Activated T-cell treated with anti-CD3 and anti-CD28 coated beads, Interleukin-2, amount 50 U/mL, for 24 hours (primary cell): ENCODE data around the gene NUP133.
A peak's percentile ranks its signal among the peaks of the same experiment; 100 is the strongest.
"Not testable (repeated sequence)": the region's sequence is repeated elsewhere in the genome, so short reads cannot be mapped to it uniquely, and the experiment has no call there.

Experiments used
- DNase-seq: peaks from one replicate; pipeline ENCODE4 v3.0.0-alpha.2; 2020
- H3K27ac Mint-ChIP-seq: 2 replicates; pipeline ENCODE4 v1.8.0; 2020; ENCODE audit warnings: mild to moderate bottlenecking, mixed read lengths
- H3K27me3 Mint-ChIP-seq: 2 replicates; pipeline ENCODE4 v1.8.0; 2020; ENCODE audit warnings: mixed read lengths
- H3K36me3 Mint-ChIP-seq: 2 replicates; pipeline ENCODE4 v1.8.0; 2020; ENCODE audit warnings: low read depth, mixed read lengths
- H3K4me1 Mint-ChIP-seq: 2 replicates; pipeline ENCODE4 v1.8.0; 2020; ENCODE audit warnings: low read depth, mixed read lengths
- H3K4me3 Mint-ChIP-seq: 2 replicates; pipeline ENCODE4 v1.8.0; 2020; ENCODE audit warnings: mild to moderate bottlenecking, moderate library complexity, mixed read lengths
- H3K9me3 Mint-ChIP-seq: 2 replicates; pipeline ENCODE4 v1.8.0; 2020; ENCODE audit warnings: mixed read lengths

The NUP133 gene

DNA sequence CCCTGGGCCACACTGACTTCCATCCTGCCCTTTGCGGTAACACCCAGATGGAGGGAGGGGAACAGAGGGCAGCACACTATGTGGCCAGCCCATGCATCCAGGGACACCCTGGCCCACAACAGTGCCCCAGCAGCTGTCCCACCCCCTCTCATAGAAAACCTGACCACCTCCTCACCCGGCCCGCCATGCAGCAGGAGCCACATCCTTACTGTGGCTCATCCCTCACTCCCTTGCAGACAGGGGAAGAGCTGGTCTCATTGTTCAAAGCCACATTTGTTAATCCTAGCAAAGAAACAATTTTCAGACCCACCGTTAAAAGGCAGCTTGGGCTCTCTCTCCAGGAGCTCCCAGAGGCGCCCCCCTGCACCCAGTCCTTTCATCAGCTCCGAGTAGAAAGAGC is 23.2 kb upstream of the NUP133 start:
- peaks cover under 1% of the 10 kb centered on the region for H3K4me1 Mint-ChIP-seq
- no peak overlapping the region for H3K4me3 Mint-ChIP-seq
- H3K9me3 Mint-ChIP-seq, result no peaks in the 10 kb centered on the region
- peak overlapping the region; percentile 16 for H3K27ac Mint-ChIP-seq
- peaks cover 80% of the 10 kb centered on the region for H3K36me3 Mint-ChIP-seq
- DNase-seq, result no peak
- H3K27me3 Mint-ChIP-seq, result no peaks in the 10 kb centered on the region

DNA sequence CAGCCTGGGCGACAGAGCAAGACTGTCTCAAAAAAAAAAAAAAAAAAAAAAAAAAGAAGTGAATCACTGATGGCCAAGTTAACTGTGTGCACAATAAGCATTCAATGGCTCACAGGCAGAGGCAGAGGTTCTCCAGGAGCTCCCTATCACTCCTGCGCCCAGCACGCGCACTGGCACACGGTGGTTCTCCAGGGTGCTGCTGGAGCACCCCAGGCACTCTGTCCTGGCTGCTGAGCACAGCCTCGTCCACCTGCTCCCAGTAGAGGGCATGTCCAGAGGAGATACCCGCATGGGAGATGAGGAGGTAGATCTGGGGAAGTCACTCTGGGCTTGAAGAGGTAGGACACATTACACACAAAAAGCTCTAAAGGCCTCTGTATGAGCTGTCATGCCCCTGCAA is 21.5 kb upstream of the NUP133 start:
- Mint-ChIP-seq H3K4me3 (no peak overlapping the region), H3K4me1 (peaks cover 3% of the 10 kb centered on the region), H3K36me3 (peaks cover 83% of the 10 kb centered on the region), H3K9me3 (no peaks in the 10 kb centered on the region), H3K27me3 (no peaks in the 10 kb centered on the region), H3K27ac (no peak overlapping the region)
- no peak for DNase-seq

DNA sequence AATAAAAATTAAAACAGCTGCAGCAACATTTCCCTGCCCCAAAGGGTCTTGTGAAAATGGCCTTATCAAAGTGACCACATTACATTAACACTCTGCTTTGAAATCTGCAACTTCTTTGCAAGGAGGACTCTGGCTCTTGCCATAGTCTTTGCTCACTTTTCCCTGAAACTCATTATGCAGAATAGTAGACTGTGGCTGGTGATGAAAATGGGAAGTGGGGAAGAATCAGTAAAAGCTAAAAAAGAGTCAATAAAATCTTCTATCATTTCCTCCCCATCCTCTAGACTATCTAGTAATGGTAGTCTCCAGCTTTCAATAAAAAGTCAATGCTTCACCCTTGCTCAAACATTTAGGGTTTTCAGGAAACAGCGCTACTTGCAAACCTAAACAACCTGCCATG is 18.6 kb upstream of the NUP133 start:
- Mint-ChIP-seq H3K4me1 (peaks cover 3% of the 10 kb centered on the region), H3K9me3 (no peaks in the 10 kb centered on the region), H3K4me3 (no peak overlapping the region), H3K27ac (peak overlapping the region; percentile 22), H3K27me3 (no peaks in the 10 kb centered on the region), H3K36me3 (peaks cover 85% of the 10 kb centered on the region)
- no peak for DNase-seq

DNA sequence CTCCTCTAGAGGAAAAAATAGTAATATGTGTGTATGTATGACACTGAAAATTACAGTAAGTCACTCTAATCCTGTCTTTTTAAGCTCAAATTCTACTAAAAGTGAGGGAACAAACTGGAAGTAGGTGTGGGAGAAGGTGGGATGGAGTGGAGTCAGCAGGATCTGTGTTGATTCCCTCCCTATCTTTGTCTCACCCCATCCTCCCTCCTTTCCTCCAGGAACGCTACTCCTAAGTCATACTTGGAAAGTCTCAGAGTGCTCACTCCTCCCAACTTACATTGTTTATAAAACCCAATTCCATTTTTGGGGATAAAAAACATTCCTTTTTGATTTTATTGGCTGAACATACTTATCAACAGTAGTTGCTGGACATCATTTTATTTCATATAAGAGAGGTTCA is 14.9 kb upstream of the NUP133 start:
- no peak for DNase-seq
- no peaks in the 10 kb centered on the region for H3K27me3 Mint-ChIP-seq
- no peak overlapping the region for H3K27ac Mint-ChIP-seq
- H3K4me1 Mint-ChIP-seq, result peaks cover 3% of the 10 kb centered on the region
- no peak overlapping the region for H3K4me3 Mint-ChIP-seq
- H3K9me3 Mint-ChIP-seq, result no peaks in the 10 kb centered on the region
- H3K36me3 Mint-ChIP-seq, result peaks cover 82% of the 10 kb centered on the region

DNA sequence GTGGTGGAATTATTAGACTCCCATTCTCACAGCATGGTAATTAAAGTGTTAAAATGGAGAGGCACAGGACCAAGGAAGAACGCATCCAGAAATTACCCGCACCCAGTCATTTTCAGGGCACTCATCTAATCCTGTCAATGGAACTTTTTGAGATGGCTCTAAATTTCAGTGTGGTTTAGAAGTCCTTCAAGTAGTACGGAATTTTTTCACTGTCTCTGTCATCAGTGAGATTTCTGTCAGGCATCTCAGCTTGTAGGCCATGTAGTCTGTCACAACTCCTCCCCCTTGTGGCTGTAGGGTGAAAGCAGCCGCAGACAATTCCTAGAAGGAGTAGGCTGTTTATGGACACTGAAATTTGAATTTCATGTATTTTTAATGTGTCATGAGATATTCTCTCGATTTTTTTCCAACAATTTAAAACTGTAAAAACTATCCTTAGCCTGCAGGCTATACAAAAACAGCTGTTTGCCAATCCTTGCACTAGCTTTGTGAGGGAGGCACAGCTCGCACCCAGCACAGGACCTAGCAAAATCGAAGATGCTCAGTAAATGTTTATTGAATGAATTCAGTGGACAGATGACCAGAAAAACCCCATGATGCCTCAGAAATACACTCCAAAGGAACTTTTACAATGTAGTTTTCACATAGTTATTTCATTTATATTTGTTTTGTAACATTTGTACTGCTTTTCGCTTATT is 6.6 kb upstream of the NUP133 start:
- peak; percentile 53 for DNase-seq
- Mint-ChIP-seq H3K4me3 (no peak overlapping the region), H3K27ac (peak overlapping the region; percentile 23), H3K4me1 (peaks cover 8% of the 10 kb centered on the region), H3K27me3 (no peaks in the 10 kb centered on the region), H3K36me3 (peaks cover 31% of the 10 kb centered on the region), H3K9me3 (no peaks in the 10 kb centered on the region)

DNA sequence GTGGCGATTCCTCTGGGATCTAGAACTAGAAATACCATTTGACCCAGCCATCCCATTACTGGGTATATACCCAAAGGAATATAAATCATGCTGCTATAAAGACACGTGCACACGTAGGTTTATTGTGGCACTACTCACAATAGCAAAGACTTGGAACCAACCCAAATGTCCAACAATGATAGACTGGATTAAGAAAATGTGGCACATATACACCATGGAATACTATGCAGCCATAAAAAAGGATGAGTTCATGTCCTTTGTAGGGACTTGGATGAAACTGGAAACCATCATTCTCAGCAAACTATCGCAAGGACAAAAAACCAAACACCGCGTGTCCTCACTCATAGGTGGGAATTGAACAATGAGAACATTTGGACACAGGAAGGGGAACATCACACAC is 3.5 kb upstream of the NUP133 start:
- Mint-ChIP-seq H3K36me3 (peaks cover 18% of the 10 kb centered on the region), H3K4me1 (peaks cover 25% of the 10 kb centered on the region)
- not testable (repeated sequence) for H3K27ac Mint-ChIP-seq, H3K9me3 Mint-ChIP-seq, DNase-seq, H3K4me3 Mint-ChIP-seq, H3K27me3 Mint-ChIP-seq

DNA sequence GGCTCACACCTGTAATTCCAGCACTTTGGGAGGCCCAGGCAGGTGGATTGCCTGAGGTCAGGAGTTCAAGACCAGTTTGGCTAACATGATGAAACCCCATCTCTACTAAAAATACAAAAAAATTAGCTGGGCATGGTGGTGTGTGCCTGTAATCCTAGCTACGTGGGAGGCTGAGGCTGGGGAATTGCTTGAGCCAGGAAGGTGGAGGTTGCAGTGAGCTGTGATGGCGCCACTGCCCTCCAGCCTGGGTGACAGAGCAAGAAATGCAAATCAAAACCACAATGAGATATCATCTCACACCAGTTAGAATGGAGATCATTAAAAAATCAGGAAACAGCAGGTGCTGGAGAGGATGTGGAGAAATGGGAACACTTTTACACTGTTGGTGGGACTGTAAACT is 3.1 kb upstream of the NUP133 start:
- Mint-ChIP-seq H3K36me3 (peaks cover 16% of the 10 kb centered on the region), H3K4me1 (peaks cover 29% of the 10 kb centered on the region)
- not testable (repeated sequence) for H3K9me3 Mint-ChIP-seq, H3K27ac Mint-ChIP-seq, H3K27me3 Mint-ChIP-seq, DNase-seq, H3K4me3 Mint-ChIP-seq

DNA sequence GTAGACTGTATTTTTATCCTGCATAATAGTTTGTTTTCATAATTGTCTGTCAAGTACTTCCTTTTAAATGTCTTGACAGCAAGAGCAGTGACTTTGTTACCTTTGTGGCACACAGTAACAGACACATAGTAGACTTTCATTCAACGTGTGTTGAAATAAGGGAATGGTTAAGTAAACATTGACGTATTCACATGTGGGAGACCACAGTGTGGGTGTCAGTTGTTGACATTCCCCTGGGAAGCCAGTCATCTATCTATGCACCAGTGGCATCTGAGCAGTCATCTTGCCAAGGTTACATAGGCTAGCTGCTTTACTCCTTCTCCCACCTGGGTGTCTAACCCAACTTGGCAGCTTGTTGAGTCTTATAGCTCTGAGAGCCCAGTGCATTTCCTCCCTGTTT is 1.4 kb upstream of the NUP133 start:
- Mint-ChIP-seq H3K9me3 (no peaks in the 10 kb centered on the region), H3K36me3 (peaks cover 15% of the 10 kb centered on the region), H3K4me1 (peaks cover 34% of the 10 kb centered on the region), H3K27ac (peak overlapping the region; percentile 95), H3K27me3 (no peaks in the 10 kb centered on the region), H3K4me3 (peak overlapping the region; percentile 91)
- DNase-seq, result no peak

DNA sequence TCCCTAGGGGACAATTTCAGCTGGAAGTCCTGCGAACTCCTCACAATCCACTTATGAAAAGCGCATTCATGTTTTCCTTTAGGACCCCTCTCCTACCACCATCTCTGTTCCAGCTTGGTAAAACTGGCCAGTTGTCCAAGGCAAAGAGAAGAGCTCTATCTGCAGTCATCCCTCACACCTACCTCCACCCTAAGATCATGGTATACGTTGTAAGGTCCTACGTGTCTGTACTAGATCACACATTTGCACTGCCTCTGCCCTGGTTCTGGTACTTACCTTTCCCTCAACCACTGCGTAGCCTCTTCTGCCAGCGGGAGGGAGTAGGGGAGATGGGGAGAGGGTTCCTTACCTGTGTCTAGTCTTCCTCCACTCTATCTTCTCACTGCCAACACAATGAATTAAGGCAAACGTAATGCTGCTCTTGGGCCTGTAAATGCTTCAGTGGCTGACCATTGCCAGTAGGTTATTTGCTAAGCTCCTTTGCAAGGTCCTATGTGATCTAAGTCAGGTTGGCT is 739 bp upstream of the NUP133 start:
- H3K36me3 Mint-ChIP-seq, result peaks cover 21% of the 10 kb centered on the region

DNA sequence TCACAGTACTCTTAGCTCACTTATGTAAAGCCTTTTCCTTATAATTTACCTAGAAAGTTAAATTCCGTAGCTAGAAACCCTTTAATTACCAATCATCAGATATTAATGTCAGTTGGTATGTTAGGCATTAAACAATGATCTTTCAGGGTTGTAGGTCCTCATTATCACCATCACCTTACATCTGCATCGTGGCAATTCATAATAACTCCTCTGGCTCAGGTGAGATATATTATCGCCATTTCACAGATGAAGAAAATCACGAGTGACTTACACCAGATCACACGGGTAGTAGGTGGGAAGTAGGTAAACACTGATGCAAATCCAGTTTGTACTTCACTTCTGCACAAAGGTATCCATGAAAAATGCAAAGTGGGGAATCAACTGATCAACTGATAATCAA is 639 bp downstream of the NUP133 start:
- Mint-ChIP-seq H3K27me3 (no peaks in the 10 kb centered on the region), H3K36me3 (peaks cover 30% of the 10 kb centered on the region), H3K9me3 (no peaks in the 10 kb centered on the region), H3K4me1 (peaks cover 39% of the 10 kb centered on the region), H3K27ac (peak overlapping the region; percentile 95), H3K4me3 (peak overlapping the region; percentile 91)
- no peak for DNase-seq

More for the DNA sequence above, 739 bp upstream of the NUP133 start:
- Mint-ChIP-seq H3K9me3 (no peaks in the 10 kb centered on the region), H3K4me3 (peak overlapping the region; percentile 91), H3K27ac (peak overlapping the region; percentile 95), H3K27me3 (no peaks in the 10 kb centered on the region), H3K4me1 (peaks cover 35% of the 10 kb centered on the region)
- DNase-seq, result peak; percentile 34

DNA sequence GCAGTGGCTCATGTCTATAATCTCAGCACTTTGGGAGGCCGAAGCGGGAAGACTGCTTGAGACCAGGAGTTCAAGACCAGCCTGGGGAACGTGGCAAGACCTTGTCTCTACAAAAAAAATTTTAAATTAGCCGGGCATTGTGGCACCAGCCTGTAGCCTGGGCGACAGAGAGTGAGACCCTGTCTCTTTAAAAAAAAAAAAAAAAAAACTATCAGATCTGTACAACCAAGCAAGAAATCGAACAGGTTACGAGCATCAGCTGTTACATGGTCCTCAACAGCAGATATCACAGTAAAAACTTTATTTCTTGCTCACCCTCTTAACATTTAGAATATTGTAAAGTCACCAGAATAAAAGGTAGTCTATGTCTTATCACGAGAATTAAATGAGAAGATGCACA is 1.5 kb downstream of the NUP133 start:
- H3K27ac Mint-ChIP-seq, result peak overlapping the region; percentile 55
- H3K36me3 Mint-ChIP-seq, result peaks cover 35% of the 10 kb centered on the region
- H3K4me3 Mint-ChIP-seq, result peak overlapping the region; percentile 91

DNA sequence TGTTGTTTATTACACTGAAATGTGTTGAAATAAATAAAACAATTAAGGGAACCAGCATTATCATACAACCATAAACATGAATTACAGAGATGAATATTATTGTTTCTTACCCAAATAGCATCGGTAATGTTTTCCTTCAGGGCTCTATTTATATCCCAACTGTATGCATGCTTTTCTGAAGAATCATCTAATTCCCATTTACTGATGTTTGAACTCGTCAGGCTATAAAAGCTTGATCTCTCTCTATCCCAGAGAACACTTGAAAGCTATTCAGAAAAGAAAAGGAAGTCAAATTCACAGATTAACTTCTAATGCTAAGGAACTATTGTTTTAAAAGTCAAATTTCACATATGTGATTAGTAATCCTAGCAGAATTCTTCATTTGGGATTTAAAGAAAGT is 12.4 kb downstream of the NUP133 start:
- Mint-ChIP-seq H3K9me3 (no peaks in the 10 kb centered on the region), H3K4me1 (no peaks in the 10 kb centered on the region), H3K4me3 (no peak overlapping the region), H3K36me3 (peaks cover 85% of the 10 kb centered on the region), H3K27ac (no peak overlapping the region), H3K27me3 (no peaks in the 10 kb centered on the region)
- no peak for DNase-seq

More for the DNA sequence above, 1.5 kb downstream of the NUP133 start:
- Mint-ChIP-seq H3K9me3 (no peaks in the 10 kb centered on the region), H3K4me1 (peaks cover 39% of the 10 kb centered on the region), H3K27me3 (no peaks in the 10 kb centered on the region)
- DNase-seq, result no peak

DNA sequence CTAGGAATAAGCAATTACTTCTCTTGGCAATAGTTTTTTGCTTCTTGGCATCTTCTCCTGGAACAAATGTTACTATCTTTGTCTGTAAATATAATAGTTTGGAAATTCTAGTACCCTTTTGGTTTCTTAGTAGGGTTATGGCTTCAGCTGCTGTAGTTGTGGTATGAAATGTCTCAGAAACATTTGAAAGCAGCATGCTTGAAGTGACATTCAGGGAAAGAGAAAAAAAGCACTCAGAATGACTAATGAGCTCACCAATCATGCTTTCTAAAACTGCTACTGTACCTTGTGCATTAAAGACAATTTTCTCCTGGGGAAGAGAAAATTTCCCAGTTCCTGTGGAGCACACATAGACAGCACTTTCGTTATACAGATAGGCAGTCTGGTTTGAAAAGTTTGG is 21.0 kb downstream of the NUP133 start:
- Mint-ChIP-seq H3K9me3 (no peaks in the 10 kb centered on the region), H3K27ac (peak overlapping the region; percentile 55), H3K36me3 (peaks cover 84% of the 10 kb centered on the region), H3K4me1 (peaks cover 2% of the 10 kb centered on the region), H3K27me3 (no peaks in the 10 kb centered on the region), H3K4me3 (no peak overlapping the region)
- no peak for DNase-seq

DNA sequence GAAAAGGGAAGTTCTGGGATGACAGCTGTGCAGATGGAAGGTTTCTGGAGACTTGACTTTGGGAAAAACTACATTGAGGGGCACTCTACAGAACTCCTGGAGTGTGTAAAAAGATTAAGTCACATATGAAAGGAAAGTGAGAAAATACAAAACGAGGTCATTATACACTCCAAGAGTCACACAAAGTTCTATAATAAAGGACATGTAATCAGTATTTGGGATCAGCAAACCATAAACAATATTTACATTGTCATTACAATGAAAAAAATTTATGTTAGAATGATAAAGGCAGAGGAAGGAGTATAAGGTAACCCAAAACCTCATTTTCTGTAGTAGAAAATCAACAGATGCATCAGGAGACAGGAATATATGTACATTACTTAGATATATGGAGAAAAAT is 22.8 kb downstream of the NUP133 start:
- no peaks in the 10 kb centered on the region for H3K9me3 Mint-ChIP-seq
- no peak overlapping the region for H3K4me3 Mint-ChIP-seq
- H3K36me3 Mint-ChIP-seq, result peaks cover 91% of the 10 kb centered on the region
- peaks cover 3% of the 10 kb centered on the region for H3K4me1 Mint-ChIP-seq
- DNase-seq, result no peak
- H3K27ac Mint-ChIP-seq, result no peak overlapping the region
- H3K27me3 Mint-ChIP-seq, result no peaks in the 10 kb centered on the region

DNA sequence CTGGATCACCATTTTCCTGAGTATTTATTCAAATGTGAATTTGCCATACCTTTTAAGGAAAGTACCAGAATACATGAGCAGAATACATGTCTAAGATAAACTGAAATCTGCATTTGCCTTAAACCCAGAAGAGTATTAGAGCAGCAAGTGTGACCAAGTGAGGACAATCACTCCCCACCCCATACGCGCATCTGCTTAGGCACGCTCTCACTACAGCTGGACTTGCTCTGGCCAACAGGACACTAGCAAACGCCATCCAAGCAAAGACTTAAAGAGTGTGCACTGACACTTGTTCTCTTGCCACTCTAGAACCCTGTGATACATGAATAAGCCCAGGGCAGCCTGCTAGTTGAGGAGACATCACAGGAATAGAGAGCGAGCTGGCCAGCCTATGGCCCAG is 25.6 kb downstream of the NUP133 start:
- Mint-ChIP-seq H3K27me3 (no peaks in the 10 kb centered on the region), H3K27ac (no peak overlapping the region)

More for the DNA sequence above, 25.6 kb downstream of the NUP133 start:
- peaks cover 12% of the 10 kb centered on the region for H3K4me1 Mint-ChIP-seq
- no peak overlapping the region for H3K4me3 Mint-ChIP-seq
- H3K9me3 Mint-ChIP-seq, result no peaks in the 10 kb centered on the region
- DNase-seq, result no peak
- H3K36me3 Mint-ChIP-seq, result peaks cover 91% of the 10 kb centered on the region
